Measurements from ENCODE around the gene MTSS2. TPM values are rescaled to one million over a fixed set of nuclear protein-coding genes. Genes with fewer than 3 reads are reported as not detected.

Gene MTSS2
- total RNA-seq: 0.43 and 0.57 TPM in 2 replicates

GRCh38 chr16:70685938-70686375 is at the start of gene MTSS2:
Gene MTSS2 (minus strand): TSS chr16:70686053. CDS start chr16:70685791, 262 bp downstream.
- intact Hi-C loops (cut with micrococcal nuclease): loop anchor here (1.0 kb wide), 1 partner anchor 51 kb away; no protein-coding TSS in a partner anchor

GRCh38 chr16:70735141-70735979 is 49.5 kb upstream of the MTSS2 start:
- intact Hi-C loops (cut with micrococcal nuclease): loop anchor here (5.0 kb wide), 1 partner anchor 213 kb away; the partner anchor contains the start of genes COG4 and SF3B3

- intact Hi-C loops (cut with micrococcal nuclease): loop anchor here (5.0 kb wide), 1 partner anchor 212 kb away; the partner anchor contains the start of genes COG4 and SF3B3
These were observed 48.8 kb upstream of the MTSS2 start for GRCh38 chr16:70734522-70735095.

- intact Hi-C loops (cut with micrococcal nuclease): no loop called here
These were observed 45.1 kb upstream of the MTSS2 start for GRCh38 chr16:70730944-70731343.

- intact Hi-C loops (cut with micrococcal nuclease): no loop called here
These were observed 44.2 kb upstream of the MTSS2 start for GRCh38 chr16:70730031-70730430.

- intact Hi-C loops (cut with micrococcal nuclease): no loop called here
These were observed 43.4 kb upstream of the MTSS2 start for GRCh38 chr16:70729292-70729691.

GRCh38 chr16:70728150-70728549 is 42.3 kb upstream of the MTSS2 start:
- intact Hi-C loops (cut with micrococcal nuclease): no loop called here

- intact Hi-C loops (cut with micrococcal nuclease): no loop called here
These were observed 41.1 kb upstream of the MTSS2 start for GRCh38 chr16:70726892-70727361.

GRCh38 chr16:70725912-70726828 is 40.3 kb upstream of the MTSS2 start:
- intact Hi-C loops (cut with micrococcal nuclease): no loop called here

GRCh38 chr16:70725024-70725911 is 39.4 kb upstream of the MTSS2 start:
- intact Hi-C loops (cut with micrococcal nuclease): no loop called here

GRCh38 chr16:70724146-70725023 is 38.5 kb upstream of the MTSS2 start:
- intact Hi-C loops (cut with micrococcal nuclease): no loop called here

- intact Hi-C loops (cut with micrococcal nuclease): no loop called here
These were observed 37.9 kb upstream of the MTSS2 start for GRCh38 chr16:70723740-70724145.

- intact Hi-C loops (cut with micrococcal nuclease): no loop called here
These were observed 35.5 kb upstream of the MTSS2 start for GRCh38 chr16:70721202-70721963.

GRCh38 chr16:70720425-70721201 is 34.8 kb upstream of the MTSS2 start:
- intact Hi-C loops (cut with micrococcal nuclease): no loop called here

GRCh38 chr16:70717065-70717464 is 31.2 kb upstream of the MTSS2 start:
- intact Hi-C loops (cut with micrococcal nuclease): no loop called here

GRCh38 chr16:70715860-70716357 is 30.1 kb upstream of the MTSS2 start:
- intact Hi-C loops (cut with micrococcal nuclease): no loop called here

- intact Hi-C loops (cut with micrococcal nuclease): no loop called here
These were observed 29.4 kb upstream of the MTSS2 start for GRCh38 chr16:70715055-70715858.
